B cell (primary cell): ENCODE measurements around the gene ATP2A1. TPM values are rescaled to one million over a fixed set of nuclear protein-coding genes. Genes with fewer than 3 reads are reported as not detected.

Experiments used
- ATAC-seq: fragments of 200-7000 bp; cut with Tn5 transposase; one replicate; pipeline ENCODE4 v1.10.0; 2021; ENCODE audit warnings: low read depth, mild to moderate bottlenecking, moderate number of reproducible peaks, moderate library complexity
- CTCF ChIA-PET: fragments of 350-600 bp; sonication (Branson Sonifier 250); formaldehyde crosslinking; loops from one replicate; lab custom pipeline; 2021; ENCODE audit warnings: antibody characterized with exemption, inconsistent platforms; lab: Charles Lee
- POLR2A ChIA-PET: fragments of 350-600 bp; sonication (Branson Sonifier 250); formaldehyde crosslinking; loops from one replicate; lab custom pipeline; 2021; ENCODE audit warnings: antibody characterized with exemption; lab: Charles Lee
- DNase-seq: peaks from one replicate; pipeline ENCODE4 v3.0.0; 2013
- H2AFZ ChIP-seq: 2 replicates; pipeline ENCODE4 v1.6.1; 2012; ENCODE audit warnings: mild to moderate bottlenecking, low read depth, low read length; ENCODE audit not compliant: insufficient read depth, poor library complexity, severe bottlenecking
- H3K27ac ChIP-seq, 2 donors: 1 replicate in 1 of 2; 2 replicates in 1 of 2; pipeline ENCODE4 v1.5.1; 2012 to 2013; ENCODE audit warnings: low read length in 2 of 2, mild to moderate bottlenecking in 2 of 2, moderate library complexity in 1 of 2
- H3K27me3 ChIP-seq, 4 experiments: fragments of 200-600 bp in 1 of 4; sonication (generic) in 1 of 4; replicated peaks in 1 of 4; 1 replicate in 2 of 4; 2 replicates in 2 of 4; pipeline versions ENCODE4 v1.6.1 to v1.7.0; 2013 to 2016; ENCODE audit warnings: low read length in 3 of 4, mild to moderate bottlenecking in 2 of 4, mixed read lengths in 1 of 4, moderate library complexity in 1 of 4; ENCODE audit not compliant: insufficient read depth in 4 of 4, control insufficient read depth in 3 of 4; ENCODE audit errors: control extremely low read depth in 1 of 4
- H3K36me3 ChIP-seq, 2 experiments: replicated peaks in 1 of 2; 1 replicate in 1 of 2; 2 replicates in 1 of 2; pipeline versions ENCODE4 v1.6.1 to v1.7.1; 2013; ENCODE audit warnings: low read length in 1 of 2; ENCODE audit not compliant: insufficient read depth in 2 of 2, control insufficient read depth in 1 of 2; ENCODE audit errors: control extremely low read depth in 1 of 2, extremely low read depth in 1 of 2
- H3K4me1 ChIP-seq, 2 donors: fragments of 200-600 bp in 1 of 2; sonication (generic) in 1 of 2; 1 replicate in 1 of 2; 2 replicates in 1 of 2; pipeline versions ENCODE4 v1.5.1 to v1.6.1; 2013 to 2017; ENCODE audit warnings: low read length in 2 of 2; ENCODE audit not compliant: control insufficient read depth in 2 of 2, insufficient read depth in 2 of 2
- H3K4me2 ChIP-seq: replicated peaks from 2 replicates; pipeline ENCODE3; 2012; ENCODE audit warnings: mild to moderate bottlenecking, low read depth, low read length; ENCODE audit not compliant: poor library complexity, severe bottlenecking
- H3K4me3 ChIP-seq, 5 experiments: fragments of 200-600 bp in 1 of 5; sonication (generic) in 1 of 5; 1 replicate in 3 of 5; 2 replicates in 2 of 5; pipeline versions ENCODE4 v1.5.1 to v1.7.0; 2011 to 2016; ENCODE audit warnings: low read length in 4 of 5, mild to moderate bottlenecking in 4 of 5, low read depth in 2 of 5, control low read depth in 1 of 5, moderate library complexity in 1 of 5; ENCODE audit not compliant: insufficient read depth in 1 of 5; ENCODE audit errors: control extremely low read depth in 1 of 5, extremely low read depth in 1 of 5
- H3K79me2 ChIP-seq: fragments of 200-600 bp; sonication (generic); one replicate; pipeline ENCODE4 v1.6.0; 2016; ENCODE audit warnings: low read length; ENCODE audit not compliant: control insufficient read depth, insufficient read depth
- H3K9ac ChIP-seq: fragments of 200-600 bp; sonication (generic); 2 replicates; pipeline ENCODE4 v1.6.1; 2017; ENCODE audit warnings: mild to moderate bottlenecking, low read length, moderate library complexity
- H3K9me3 ChIP-seq, 3 donors: one replicate each; pipeline versions ENCODE4 v1.6.1 to v1.7.1; 2013; ENCODE audit warnings: low read length in 2 of 3; ENCODE audit not compliant: control insufficient read depth in 2 of 3, insufficient read depth in 1 of 3; ENCODE audit errors: control extremely low read depth in 1 of 3
- H4K20me1 ChIP-seq: 2 replicates; pipeline ENCODE4 v1.6.0; 2012; ENCODE audit warnings: mild to moderate bottlenecking, low read length; ENCODE audit not compliant: insufficient read depth, control insufficient read depth, poor library complexity, severe bottlenecking
- H3K27ac Mint-ChIP-seq: one replicate; pipeline ENCODE4 v1.8.0; 2021; ENCODE audit warnings: mixed read lengths
- H3K27me3 Mint-ChIP-seq: one replicate; pipeline ENCODE4 v1.8.0; 2021; ENCODE audit warnings: mixed read lengths
- H3K4me1 Mint-ChIP-seq: one replicate; pipeline ENCODE4 v1.8.0; 2021; ENCODE audit warnings: mixed read lengths
- H3K4me3 Mint-ChIP-seq: one replicate; pipeline ENCODE4 v1.8.0; 2021; ENCODE audit warnings: mixed read lengths
- H3K9me3 Mint-ChIP-seq: one replicate; pipeline ENCODE4 v1.8.0; 2022; ENCODE audit warnings: mixed read lengths; ENCODE audit not compliant: insufficient read depth
- EZH2 ChIP-seq: IDR thresholded peaks from 2 replicates; pipeline ENCODE4 v1.6.1; 2012; ENCODE audit warnings: borderline replicate concordance, low read depth, mild to moderate bottlenecking, moderate library complexity, low read length; ENCODE audit not compliant: insufficient read depth, poor library complexity, severe bottlenecking
- WGBS: methylation state at CpG from one replicate; pipeline ENCODE4 v1.1.5; 2013; ENCODE audit warnings: missing lambda C conversion rate; ENCODE audit not compliant: insufficient coverage; 5-methylcytosine and 5-hydroxymethylcytosine counted together
- intact Hi-C: fragments of 100-400 bp; cut with micrococcal nuclease; formaldehyde crosslinking; loops from one replicate; pipeline ENCODE4 v1.10.0; 2022
- polyA plus RNA-seq: library from polyadenylated mRNA; depleted of rRNA; stranded (reverse); fragments of >200 nt; gene quantifications from 2 replicates; pipeline ENCODE4 v1.2.3, GENCODE V29; 2012
- total RNA-seq, 2 donors: library from RNA; stranded (reverse); fragments of 120-200 nt in 1 of 2; gene quantifications; 1 replicate in 1 of 2; 2 replicates in 1 of 2; pipeline versions ENCODE4 v1.2.3 to v1.2.4, GENCODE V29; 2013 to 2022
- TF ChIP-seq, protein P1 (sequence below): fragments of 200-600 bp; IDR thresholded peaks from one replicate; pipeline ENCODE4 v1.8.0; 2022; ENCODE audit warnings: antibody characterized with exemption, mild to moderate bottlenecking

ATP2A1 gene
- total and polyA plus RNA-seq, 2 donors (not counting 1 experiment from before 2014, with no cell fraction given) = 0.31 to 0.84 TPM

DNA sequence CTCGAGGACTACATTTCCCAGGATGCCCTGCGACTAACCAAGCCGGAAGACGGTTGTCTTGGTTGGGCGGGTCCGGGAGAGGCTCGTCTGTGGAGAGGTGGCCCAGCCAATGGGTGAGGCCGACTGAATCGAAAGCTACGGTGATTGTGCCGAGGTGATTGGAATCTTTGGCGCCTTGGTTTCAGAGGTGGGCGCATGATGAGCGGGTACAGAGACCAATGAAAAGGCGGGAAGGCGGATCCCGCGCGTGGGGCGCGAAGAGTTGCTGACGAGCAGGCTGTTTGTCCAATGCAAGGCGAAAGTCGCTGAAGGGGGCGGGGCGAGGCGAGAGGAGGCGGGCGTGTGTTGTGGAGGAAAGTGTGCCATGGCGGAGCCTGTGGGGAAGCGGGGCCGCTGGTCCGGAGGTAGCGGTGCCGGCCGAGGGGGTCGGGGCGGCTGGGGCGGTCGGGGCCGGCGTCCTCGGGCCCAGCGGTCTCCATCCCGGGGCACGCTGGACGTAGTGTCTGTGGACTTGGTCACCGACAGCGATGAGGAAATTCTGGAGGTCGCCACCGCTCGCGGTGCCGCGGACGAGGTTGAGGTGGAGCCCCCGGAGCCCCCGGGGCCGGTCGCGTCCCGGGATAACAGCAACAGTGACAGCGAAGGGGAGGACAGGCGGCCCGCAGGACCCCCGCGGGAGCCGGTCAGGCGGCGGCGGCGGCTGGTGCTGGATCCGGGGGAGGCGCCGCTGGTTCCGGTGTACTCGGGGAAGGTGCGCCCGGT, 72.5 kb downstream of the ATP2A1 start, which contains the start of gene NFATC2IP:
NFATC2IP (plus strand) TSS at position 290 of the 762 bp plus-strand sequence; CDS start at position 365, 75 bp downstream.
- Mint-ChIP-seq H3K27ac (peak within 1 kb of the TSS; percentile 88), H3K27me3 (no peaks in the 10 kb centered on the region), H3K4me3 (peak within 1 kb of the TSS; percentile 90), H3K4me1 (peaks cover 30% of the 10 kb centered on the region), H3K9me3 (no peaks in the 10 kb centered on the region)
- Histone ChIP-seq H3K4me2 (peak within 1 kb of the TSS; percentile 93), H3K27me3 (no peaks in the 10 kb centered on the region), H3K4me3 (peak within 1 kb of the TSS; percentile 52 to 90 (median 80)), H3K9ac (peak within 1 kb of the TSS; percentile 78), H3K4me1 (peaks cover 10 to 21% of the 10 kb centered on the region in 2 donors), H3K79me2 (peaks cover 47% of the 10 kb centered on the region), H2AFZ (peak within 1 kb of the TSS; percentile 97), H3K27ac (peak within 1 kb of the TSS; percentile 51 to 79), H3K9me3 (no peaks in the 10 kb centered on the region), H3K36me3 (peaks cover 0 to 20% of the 10 kb centered on the region in 2 experiments), H4K20me1 (peaks cover 19% of the 10 kb centered on the region)
- ATAC-seq (peak; percentile 95), DNase-seq (peak; percentile 100)
- TF ChIP-seq EZH2 = no peak
- TF ChIP-seq, protein P1, sequence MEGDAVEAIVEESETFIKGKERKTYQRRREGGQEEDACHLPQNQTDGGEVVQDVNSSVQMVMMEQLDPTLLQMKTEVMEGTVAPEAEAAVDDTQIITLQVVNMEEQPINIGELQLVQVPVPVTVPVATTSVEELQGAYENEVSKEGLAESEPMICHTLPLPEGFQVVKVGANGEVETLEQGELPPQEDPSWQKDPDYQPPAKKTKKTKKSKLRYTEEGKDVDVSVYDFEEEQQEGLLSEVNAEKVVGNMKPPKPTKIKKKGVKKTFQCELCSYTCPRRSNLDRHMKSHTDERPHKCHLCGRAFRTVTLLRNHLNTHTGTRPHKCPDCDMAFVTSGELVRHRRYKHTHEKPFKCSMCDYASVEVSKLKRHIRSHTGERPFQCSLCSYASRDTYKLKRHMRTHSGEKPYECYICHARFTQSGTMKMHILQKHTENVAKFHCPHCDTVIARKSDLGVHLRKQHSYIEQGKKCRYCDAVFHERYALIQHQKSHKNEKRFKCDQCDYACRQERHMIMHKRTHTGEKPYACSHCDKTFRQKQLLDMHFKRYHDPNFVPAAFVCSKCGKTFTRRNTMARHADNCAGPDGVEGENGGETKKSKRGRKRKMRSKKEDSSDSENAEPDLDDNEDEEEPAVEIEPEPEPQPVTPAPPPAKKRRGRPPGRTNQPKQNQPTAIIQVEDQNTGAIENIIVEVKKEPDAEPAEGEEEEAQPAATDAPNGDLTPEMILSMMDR = no peak
- intact Hi-C loops = loop anchor here (1.0 kb wide), 4 partner anchors 23 to 127 kb away; partner anchors contain the start of genes SH2B1 and SPNS1
- under 1% methylated on average over 79 of the region's 79 CpGs for WGBS
- ChIA-PET CTCF (interaction anchor here (0.6 to 2.9 kb wide), 3 partner anchors 27 to 1661 kb away, joined by 4 to 10 read pairs (median 8); no protein-coding TSS in a partner anchor), POLR2A (interaction anchor here (0.5 to 2.0 kb wide), 7 partner anchors 20 to 128 kb away, joined by 3 to 18 read pairs (median 8); partner anchors contain the start of genes ATXN2L, RABEP2, SH2B1 and TUFM)
